Non-pigmented ciliary epithelial cell (primary cell): ENCODE results near the gene CYP4Z1.
"Not testable (repeated sequence)": the region's sequence is repeated elsewhere in the genome, so short reads cannot be mapped to it uniquely, and the experiment has no call there.

ENCODE experiments used
- DNase-seq: peaks from one replicate; pipeline ENCODE4 v3.0.0-alpha.2; 2010; ENCODE audit warnings: low read depth

CYP4Z1 gene

GRCh38 chr1:47128221-47128620 lies 61.2 kb downstream of the CYP4Z1 start:
- DNase-seq = no peak

GRCh38 chr1:47128854-47129253 lies 61.8 kb downstream of the CYP4Z1 start:
- not testable (repeated sequence) for DNase-seq

GRCh38 chr1:47129489-47130230 lies 62.6 kb downstream of the CYP4Z1 start:
- not testable (repeated sequence) for DNase-seq

GRCh38 chr1:47132665-47133064 lies 65.6 kb downstream of the CYP4Z1 start:
- not testable (repeated sequence) for DNase-seq

GRCh38 chr1:47137198-47137597 lies 70.2 kb downstream of the CYP4Z1 start, which contains the start of gene CYP4A22:
Gene CYP4A22 (plus strand): TSS chr1:47137441. CDS start chr1:47137486, 45 bp downstream.
- no peak for DNase-seq

GRCh38 chr1:47137925-47138615 lies 71.0 kb downstream of the CYP4Z1 start:
- no peak for DNase-seq

- DNase-seq = not testable (repeated sequence)
These were observed 73.3 kb downstream of the CYP4Z1 start for GRCh38 chr1:47140358-47140757.

GRCh38 chr1:47143654-47144053 lies 76.6 kb downstream of the CYP4Z1 start:
- DNase-seq = not testable (repeated sequence)

- DNase-seq = not testable (repeated sequence)
These were observed 79.5 kb downstream of the CYP4Z1 start for GRCh38 chr1:47146495-47146894.

GRCh38 chr1:47147047-47147785 lies 80.2 kb downstream of the CYP4Z1 start:
- no peak for DNase-seq

- DNase-seq = not testable (repeated sequence)
These were observed 82.1 kb downstream of the CYP4Z1 start for GRCh38 chr1:47149162-47149561.

- not testable (repeated sequence) for DNase-seq
These were observed 89.4 kb downstream of the CYP4Z1 start for GRCh38 chr1:47156457-47156856.

- not testable (repeated sequence) for DNase-seq
These were observed 90.9 kb downstream of the CYP4Z1 start for GRCh38 chr1:47157957-47158356.

- DNase-seq = no peak
These were observed 93.7 kb downstream of the CYP4Z1 start for GRCh38 chr1:47160716-47161115.

- no peak for DNase-seq
These were observed 94.4 kb downstream of the CYP4Z1 start for GRCh38 chr1:47161298-47162040.

GRCh38 chr1:47164552-47164951 lies 97.5 kb downstream of the CYP4Z1 start:
- no peak for DNase-seq
